SJSA1 (cell line): ENCODE results near the gene TNFRSF25. TPM values are rescaled to one million over a fixed set of nuclear protein-coding genes. Genes with fewer than 3 reads are reported as not detected.

Experiments
- DNase-seq, 2 experiments: peaks; one replicate each; pipeline ENCODE4 v3.0.0-alpha.2; 2015 to 2020; ENCODE audit warnings: low spot score in 2 of 2, low read depth in 1 of 2
- H3K27ac ChIP-seq: fragments of 250-450 bp; sonication (Bioruptor Pico); 2 replicates; pipeline ENCODE4 v1.5.1; 2020; ENCODE audit warnings: mild to moderate bottlenecking, moderate library complexity
- H3K27me3 ChIP-seq: fragments of 250-450 bp; sonication (Bioruptor Pico); replicated peaks from 2 replicates; pipeline ENCODE4 v1.5.1; 2020; ENCODE audit warnings: mild to moderate bottlenecking, moderate library complexity
- H3K36me3 ChIP-seq: fragments of 250-450 bp; sonication (Bioruptor Pico); 2 replicates; pipeline ENCODE4 v1.5.1; 2020; ENCODE audit warnings: mild to moderate bottlenecking
- H3K4me1 ChIP-seq: fragments of 250-450 bp; sonication (Bioruptor Pico); replicated peaks from 2 replicates; pipeline ENCODE4 v1.6.1; 2021; ENCODE audit warnings: mild to moderate bottlenecking
- H3K4me3 ChIP-seq: fragments of 250-450 bp; sonication (Bioruptor Pico); 2 replicates; pipeline ENCODE4 v1.5.1; 2020; ENCODE audit warnings: mild to moderate bottlenecking
- H3K9me3 ChIP-seq: fragments of 250-450 bp; sonication (Bioruptor Pico); replicated peaks from 2 replicates; pipeline ENCODE4 v1.5.1; 2020; ENCODE audit warnings: mild to moderate bottlenecking
- total RNA-seq: library from RNA; depleted of rRNA; stranded (reverse); fragments of >200 nt; shearing (Covaris generic); gene quantifications from 2 replicates; pipeline ENCODE4 v1.2.3, GENCODE V29; 2014; rRNA removed

Gene TNFRSF25
- total RNA-seq, 1 experiment from 2014 or later, result 0.32 TPM

- no peak overlapping the region for H3K27ac ChIP-seq
- H3K36me3 ChIP-seq, result no peaks in the 10 kb centered on the region
- no peak for DNase-seq
- no peak overlapping the region for H3K4me3 ChIP-seq
- H3K4me1 ChIP-seq, result peaks cover 30% of the 10 kb centered on the region
- H3K9me3 ChIP-seq, result no peaks in the 10 kb centered on the region
- peaks cover 75% of the 10 kb centered on the region for H3K27me3 ChIP-seq
Observed at GRCh38 chr1:6416906-6417305, 49.1 kb downstream of the TNFRSF25 start.

- Histone ChIP-seq H3K27ac (no peak overlapping the region), H3K36me3 (no peaks in the 10 kb centered on the region), H3K9me3 (no peaks in the 10 kb centered on the region), H3K4me1 (peaks cover 30% of the 10 kb centered on the region), H3K4me3 (no peak overlapping the region), H3K27me3 (peaks cover 73% of the 10 kb centered on the region)
- DNase-seq, result no peak
Observed at GRCh38 chr1:6416295-6416656, 49.7 kb downstream of the TNFRSF25 start.

GRCh38 chr1:6414881-6415626, 50.9 kb downstream of the TNFRSF25 start:
- DNase-seq, result no peak
- Histone ChIP-seq H3K36me3 (no peaks in the 10 kb centered on the region), H3K27me3 (peaks cover 65% of the 10 kb centered on the region), H3K9me3 (no peaks in the 10 kb centered on the region), H3K27ac (no peak overlapping the region), H3K4me3 (no peak overlapping the region), H3K4me1 (peaks cover 29% of the 10 kb centered on the region)

- no peaks in the 10 kb centered on the region for H3K36me3 ChIP-seq
- no peak overlapping the region for H3K27ac ChIP-seq
- H3K4me1 ChIP-seq, result peaks cover 24% of the 10 kb centered on the region
- H3K9me3 ChIP-seq, result no peaks in the 10 kb centered on the region
- no peak overlapping the region for H3K4me3 ChIP-seq
- H3K27me3 ChIP-seq, result peaks cover 59% of the 10 kb centered on the region
- peak; percentile 38 to 63 for DNase-seq
Observed at GRCh38 chr1:6414443-6414844, 51.5 kb downstream of the TNFRSF25 start.

- no peaks in the 10 kb centered on the region for H3K36me3 ChIP-seq
Observed at GRCh38 chr1:6412896-6413295, 53.1 kb downstream of the TNFRSF25 start.

More at GRCh38 chr1:6412896-6413295, 53.1 kb downstream of the TNFRSF25 start:
- Histone ChIP-seq H3K4me3 (no peak overlapping the region), H3K9me3 (no peaks in the 10 kb centered on the region), H3K27ac (no peak overlapping the region), H3K4me1 (peaks cover 24% of the 10 kb centered on the region), H3K27me3 (peaks cover 43% of the 10 kb centered on the region)
- no peak for DNase-seq

Other genes with a start within 250 kb of the TNFRSF25 start
- 114 and 140 TPM in 2 replicates for gene ICMT, start 230.2 kb downstream of the TNFRSF25 start, total RNA-seq
- not detected in 2 replicates for gene HES3, start 222.0 kb downstream of the TNFRSF25 start, total RNA-seq
- 0.32 TPM in 1 of 2 replicates, not detected in the other for gene GPR153, start 205.1 kb downstream of the TNFRSF25 start, total RNA-seq
- 33.9 and 36.9 TPM in 2 replicates for gene ACOT7, start 72.4 kb downstream of the TNFRSF25 start, total RNA-seq
- 0.03 TPM in 1 of 2 replicates, not detected in the other for gene HES2, start 46.3 kb downstream of the TNFRSF25 start, total RNA-seq
- not detected in 2 replicates for gene ESPN, start 41.4 kb downstream of the TNFRSF25 start, total RNA-seq
- gene PLEKHG5, start 25.5 kb upstream of the TNFRSF25 start, total RNA-seq, result 0.34 and 1.6 TPM in 2 replicates
- gene NOL9, start 88.3 kb upstream of the TNFRSF25 start, total RNA-seq, result 20.0 and 32.0 TPM in 2 replicates
- not detected in 2 replicates for gene TAS1R1, start 89.1 kb upstream of the TNFRSF25 start, total RNA-seq
- 13.4 and 32.5 TPM in 2 replicates for gene ZBTB48, start 113.8 kb upstream of the TNFRSF25 start, total RNA-seq
- 19.9 and 26.4 TPM in 2 replicates for gene KLHL21, start 136.7 kb upstream of the TNFRSF25 start, total RNA-seq
- gene PHF13, start 147.6 kb upstream of the TNFRSF25 start, total RNA-seq, result 17.6 and 18.0 TPM in 2 replicates
- 28.8 and 29.0 TPM in 2 replicates for gene THAP3, start 158.7 kb upstream of the TNFRSF25 start, total RNA-seq
- gene DNAJC11, start 235.6 kb upstream of the TNFRSF25 start, total RNA-seq, result 40.1 and 62.3 TPM in 2 replicates